ENCODE measurements around the gene SCG5. TPM values are rescaled to one million over a fixed set of nuclear protein-coding genes. Genes with fewer than 3 reads are reported as not detected.

The SCG5 gene
- total and polyA plus RNA-seq, 4 donors: 2.9 to 13.4 (median 10.1) TPM

- DNase-seq (ENCODE audit: low spot score): no peak
- no peaks in the 10 kb centered on the region for H3K27me3 ChIP-seq (ENCODE audit: control insufficient read depth in 4 of 4, insufficient read depth in 4 of 4, low read length in 3 of 4)
- WGBS: 73% methylated on average over 9 of the region's 9 CpGs
- H3K9me3 ChIP-seq (ENCODE audit: control insufficient read depth in 4 of 4, low read length in 3 of 4): no peaks in the 10 kb centered on the region
- H3K4me3 ChIP-seq (ENCODE audit: low read depth in 1 of 3, low read length in 3 of 3): no peak overlapping the region
- no peak overlapping the region for H3K9ac ChIP-seq (ENCODE audit: low read depth in 1 of 2, low read length in 2 of 2)
- peaks cover 0 to 9% (median 5%) of the 10 kb centered on the region in 4 donors for H3K4me1 ChIP-seq (ENCODE audit: control insufficient read depth in 4 of 4, insufficient read depth in 4 of 4, low read length in 3 of 4)
- no peak overlapping the region for H3K27ac ChIP-seq (ENCODE audit: low read depth in 1 of 2, low read length in 2 of 2)
- peak; percentile 24 for TF ChIP-seq TAF1 (conservative IDR thresholded peaks at IDR 0.05)
- TF ChIP-seq HNF4A (conservative IDR thresholded peaks at IDR 0.05): peak; percentile 83 to 97
- TF ChIP-seq CTCF (IDR thresholded peaks at IDR 0.05; ENCODE audit: low read depth, low read length, missing input control): no peak
- peak in 1 of 2 donors; percentile 38 for TF ChIP-seq RAD21 (IDR thresholded peaks at IDR 0.05)
- TF ChIP-seq SP1 (IDR thresholded peaks at IDR 0.05): peak; percentile 88
- no peak for TF ChIP-seq JUND (IDR thresholded peaks at IDR 0.05)
- TF ChIP-seq FOXA2 (IDR thresholded peaks at IDR 0.05): no peak
- no peak for TF ChIP-seq YY1 (IDR thresholded peaks at IDR 0.05)
- TF ChIP-seq RXRA (IDR thresholded peaks at IDR 0.05): peak in 1 of 2 donors; percentile 41
- TF ChIP-seq GABPA (IDR thresholded peaks at IDR 0.05 in 1 of 2, conservative IDR thresholded peaks at IDR 0.05 in 1 of 2): no peak
- no peak for TF ChIP-seq ZBTB33 (IDR thresholded peaks at IDR 0.05)
- TF ChIP-seq MAX (IDR thresholded peaks at IDR 0.05): no peak
- no peak for TF ChIP-seq EGR1 (IDR thresholded peaks at IDR 0.05; ENCODE audit: low read depth in 2 of 2)
- no peak for TF ChIP-seq REST (IDR thresholded peaks at IDR 0.05)
- no peak for TF ChIP-seq FOXA1 (IDR thresholded peaks at IDR 0.05)
- no peak for TF ChIP-seq NR2F2 (IDR thresholded peaks at IDR 0.05)
- peak; percentile 87 for TF ChIP-seq HNF4G (IDR thresholded peaks at IDR 0.05)
- TF ChIP-seq ATF3 (IDR thresholded peaks at IDR 0.05): no peak
- no peaks in the 10 kb centered on the region for H3K36me3 ChIP-seq (ENCODE audit: control insufficient read depth in 4 of 4, insufficient read depth in 3 of 4, low read depth in 1 of 4, low read length in 3 of 4)
Measured at GRCh38 chr15:32709295-32710033, 68.0 kb downstream of the SCG5 start.

Data from liver (tissue), 9 donors.